Measurements from ENCODE around the gene SOWAHD. TPM values are rescaled to one million over a fixed set of nuclear protein-coding genes. Genes with fewer than 3 reads are reported as not detected.

Gene SOWAHD
- polyA plus RNA-seq, 2 of the 4 experiments (the other 2 are of a cell fraction): 0.05 to 0.09 TPM

GRCh38 chrX:119757646-119757978 is 776 bp upstream of the SOWAHD start (continued):
- TF ChIP-seq HOXB5 (CRISPR knock-in tag; IDR thresholded peaks at IDR 0.05) (no peak), CBX2 (IDR thresholded peaks at IDR 0.05; ENCODE audit: borderline replicate concordance, low read depth) (no peak), FOXS1 (CRISPR knock-in tag; IDR thresholded peaks at IDR 0.05) (no peak)

GRCh38 chrX:119758731-119759247 is 401 bp downstream of the SOWAHD start:
- POLR2A ChIA-PET: interaction anchor here (0.6 to 2.0 kb wide), 3 partner anchors 33 to 163 kb away, joined by 3 to 20 read pairs (median 3); partner anchors contain the start of gene RPL39
- FAIRE-seq (no peak), ATAC-seq (peak; percentile 57 to 79), DNase-seq (ENCODE audit: low read depth in 1 of 2, low spot score in 1 of 2) (no peak)
- Histone ChIP-seq H3K4me2 (peak overlapping the region; percentile 82), H3K4me1 (peaks cover 8% of the 10 kb centered on the region; the same call in 1 of the 3 replicates), H3K4me3 (peak overlapping the region; percentile 61), H3K9me3 (no peaks in the 10 kb centered on the region), H3K27ac (peak overlapping the region; percentile 29 to 81)
- TF ChIP-seq CTCF (IDR thresholded peaks at IDR 0.05) (no peak), ZSCAN20 (CRISPR knock-in tag; IDR thresholded peaks at IDR 0.05) (no peak), FOSB (CRISPR knock-in tag; IDR thresholded peaks at IDR 0.05) (no peak), POLR2A (IDR thresholded peaks at IDR 0.05; ENCODE audit: low read length) (no peak)
- CTCF ChIA-PET: interaction anchor here (1.0 to 2.8 kb wide), 8 partner anchors 10 to 276 kb away, joined by 3 to 9 read pairs (median 4); no protein-coding TSS in a partner anchor
- WGBS (ENCODE audit: missing lambda C conversion rate): no CpG with 5 or more reads among the region's 54 CpGs

GRCh38 chrX:119759248-119759766 is 919 bp downstream of the SOWAHD start:
- ATAC-seq (no peak), DNase-seq (ENCODE audit: low read depth in 1 of 2, low spot score in 1 of 2) (no peak), FAIRE-seq (no peak)
- Histone ChIP-seq H3K9me3 (no peaks in the 10 kb centered on the region), H3K4me3 (no peak overlapping the region), H3K4me1 (peaks cover 8% of the 10 kb centered on the region; the same call in 1 of the 3 replicates), H3K27ac (no peak overlapping the region), H3K4me2 (peak overlapping the region; percentile 82)
- WGBS (ENCODE audit: missing lambda C conversion rate): 99% methylated on average over 25 of the region's 44 CpGs
- ChIA-PET POLR2A (interaction anchor here (0.6 to 2.0 kb wide), 2 partner anchors 32 to 164 kb away, joined by 3 to 20 read pairs; partner anchors contain the start of gene RPL39), CTCF (interaction anchor here (1.3 to 2.8 kb wide), 5 partner anchors 10 to 247 kb away, joined by 3 to 9 read pairs (median 6); no protein-coding TSS in a partner anchor)
- TF ChIP-seq CHD4 (IDR thresholded peaks at IDR 0.05; ENCODE audit: borderline replicate concordance) (no peak), BCL3 (IDR thresholded peaks at IDR 0.05) (no peak)

- ATAC-seq (no peak), FAIRE-seq (no peak), DNase-seq (ENCODE audit: low read depth in 1 of 2, low spot score in 1 of 2) (no peak)
- Histone ChIP-seq H3K4me3 (no peak overlapping the region), H3K4me1 (peaks cover 8% of the 10 kb centered on the region; the same call in 1 of the 3 replicates), H3K9me3 (no peaks in the 10 kb centered on the region), H3K27ac (no peak overlapping the region), H3K4me2 (no peak overlapping the region)
- ChIA-PET POLR2A (interaction anchor here (0.5 kb wide), 1 partner anchor 31 kb away, joined by 3 read pairs; the partner anchor contains the start of gene RPL39), CTCF (interaction anchor here (1.3 to 1.6 kb wide), 2 partner anchors 11 to 248 kb away, joined by 4 to 6 read pairs; no protein-coding TSS in a partner anchor)
- 89% methylated on average over 17 of the region's 18 CpGs for WGBS (ENCODE audit: missing lambda C conversion rate)
- TF ChIP-seq ATOH8 (CRISPR knock-in tag; IDR thresholded peaks at IDR 0.05; ENCODE audit: low read depth) (no peak), PHF8 (IDR thresholded peaks at IDR 0.05; ENCODE audit: borderline replicate concordance, low read depth) (no peak), POLR2A (IDR thresholded peaks at IDR 0.05; ENCODE audit: low read length) (no peak), ESRRA (IDR thresholded peaks at IDR 0.05; ENCODE audit: borderline replicate concordance, low read length) (no peak), MAX (IDR thresholded peaks at IDR 0.05) (no peak), PBX3 (IDR thresholded peaks at IDR 0.05) (no peak), CTCF (IDR thresholded peaks at IDR 0.05) (no peak)
Measured at GRCh38 chrX:119760026-119760877, 1.9 kb downstream of the SOWAHD start.
